Testis (tissue), 2 donors: ENCODE data around the gene HMG20A.

ENCODE experiments used
- CTCF ChIP-seq, 3 experiments: fragments of 450-650 bp in 2 of 3; fragments of 200-600 bp in 1 of 3; sonication (generic) in 1 of 3; IDR thresholded peaks; one replicate each; pipeline ENCODE4 v1.5.1; 2016 to 2019; ENCODE audit warnings: antibody characterized with exemption in 3 of 3, mild to moderate bottlenecking in 2 of 3, moderate library complexity in 1 of 3
- POLR2A ChIP-seq: fragments of 450-650 bp; IDR thresholded peaks from one replicate; pipeline ENCODE4 v1.6.1; 2017; ENCODE audit warnings: antibody characterized with exemption, mild to moderate bottlenecking, moderate library complexity

- TF ChIP-seq POLR2A (no peak), CTCF (IDR thresholded peaks at IDR 0.05) (no peak)
Observed at GRCh38 chr15:77503764-77504163, 83.1 kb downstream of the HMG20A start.
